ENCODE measurements around the gene KRTAP10-3.

Gene KRTAP10-3

DNA sequence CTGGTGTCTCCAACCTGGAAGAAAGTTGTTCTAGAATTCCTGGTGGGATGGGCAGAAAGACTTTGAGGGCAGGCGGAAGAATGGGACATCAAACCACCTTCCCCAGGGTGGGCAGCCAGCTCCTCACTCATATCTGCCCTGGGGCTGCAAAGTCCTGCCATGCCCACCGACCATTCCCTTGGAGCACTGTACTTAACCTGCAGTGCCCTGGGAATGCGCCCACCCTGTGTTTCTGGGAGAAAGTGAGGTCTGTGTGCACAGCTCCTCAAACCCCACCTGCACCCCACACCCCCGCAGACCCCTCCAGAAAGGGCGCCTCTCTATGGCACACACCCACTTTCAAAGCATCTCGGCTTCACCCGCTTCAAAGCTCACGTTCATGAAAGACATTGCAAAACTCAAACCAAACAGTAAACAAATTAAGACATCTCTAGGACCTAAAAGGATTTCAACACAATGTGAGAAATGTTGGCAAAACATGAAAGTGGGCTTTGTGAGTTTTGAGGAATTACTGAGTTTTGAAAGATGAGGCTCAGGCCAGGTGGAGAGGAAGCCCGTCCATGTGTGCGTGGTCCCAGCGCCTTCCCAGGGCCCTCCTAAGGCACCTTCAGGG lies 43.7 kb downstream of the KRTAP10-3 start:
- no peak for DNase-seq

DNA sequence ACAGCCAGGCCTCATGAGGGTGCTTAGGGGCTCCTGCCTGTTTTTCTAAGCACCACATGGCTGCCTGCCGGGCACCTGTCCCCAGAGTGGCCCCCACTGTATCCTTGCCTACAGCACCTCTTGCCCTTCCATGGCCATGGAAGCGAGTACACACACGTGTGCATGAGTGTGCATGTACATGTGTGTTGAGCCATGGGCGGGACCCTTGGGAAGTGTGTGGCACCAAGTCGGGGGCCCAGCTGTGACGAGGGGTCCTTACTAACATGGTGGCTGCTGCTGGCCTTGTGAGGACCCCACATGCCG lies 44.4 kb downstream of the KRTAP10-3 start:
- no peak for DNase-seq

DNA sequence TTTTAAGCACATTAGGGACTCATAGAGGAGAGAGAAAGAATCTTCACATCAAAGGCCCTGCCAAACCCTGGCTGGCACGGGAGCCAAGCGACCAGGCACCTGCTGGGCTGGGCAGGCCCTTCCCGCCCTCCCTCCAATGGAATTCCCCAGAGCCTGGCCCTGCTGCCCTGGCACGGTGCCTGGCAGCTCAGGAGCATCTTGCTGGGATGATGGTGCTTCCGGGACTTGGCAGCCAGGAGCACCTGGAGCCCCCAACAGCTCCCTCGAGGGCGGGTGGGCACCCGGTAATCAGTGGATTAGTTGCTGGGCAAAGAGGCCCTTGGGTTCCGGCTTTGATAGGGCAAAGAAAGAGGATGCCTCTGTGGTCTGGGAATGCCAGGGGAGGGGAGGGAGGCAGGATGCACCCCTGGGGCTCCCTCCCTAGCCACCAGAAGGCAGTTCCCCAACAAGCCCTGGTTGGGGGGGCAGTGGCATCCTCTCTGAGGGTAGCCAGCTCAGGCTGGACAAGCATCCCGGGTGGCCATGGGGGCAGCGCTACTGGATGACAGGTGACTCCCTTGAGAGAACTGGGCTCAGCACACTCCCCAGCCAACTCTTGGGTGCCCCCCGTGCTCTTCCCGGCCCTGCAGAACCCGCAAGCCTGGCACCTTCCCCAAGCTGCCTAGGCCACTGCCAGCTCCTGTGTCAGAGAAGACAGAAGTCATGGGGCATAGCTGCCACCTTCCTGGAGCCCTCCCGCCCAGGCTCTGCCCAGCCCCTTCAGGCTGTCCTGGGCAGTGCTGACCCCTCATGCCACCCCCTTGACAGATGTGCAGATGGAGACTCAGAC lies 45.0 kb downstream of the KRTAP10-3 start:
- no peak for DNase-seq

DNA sequence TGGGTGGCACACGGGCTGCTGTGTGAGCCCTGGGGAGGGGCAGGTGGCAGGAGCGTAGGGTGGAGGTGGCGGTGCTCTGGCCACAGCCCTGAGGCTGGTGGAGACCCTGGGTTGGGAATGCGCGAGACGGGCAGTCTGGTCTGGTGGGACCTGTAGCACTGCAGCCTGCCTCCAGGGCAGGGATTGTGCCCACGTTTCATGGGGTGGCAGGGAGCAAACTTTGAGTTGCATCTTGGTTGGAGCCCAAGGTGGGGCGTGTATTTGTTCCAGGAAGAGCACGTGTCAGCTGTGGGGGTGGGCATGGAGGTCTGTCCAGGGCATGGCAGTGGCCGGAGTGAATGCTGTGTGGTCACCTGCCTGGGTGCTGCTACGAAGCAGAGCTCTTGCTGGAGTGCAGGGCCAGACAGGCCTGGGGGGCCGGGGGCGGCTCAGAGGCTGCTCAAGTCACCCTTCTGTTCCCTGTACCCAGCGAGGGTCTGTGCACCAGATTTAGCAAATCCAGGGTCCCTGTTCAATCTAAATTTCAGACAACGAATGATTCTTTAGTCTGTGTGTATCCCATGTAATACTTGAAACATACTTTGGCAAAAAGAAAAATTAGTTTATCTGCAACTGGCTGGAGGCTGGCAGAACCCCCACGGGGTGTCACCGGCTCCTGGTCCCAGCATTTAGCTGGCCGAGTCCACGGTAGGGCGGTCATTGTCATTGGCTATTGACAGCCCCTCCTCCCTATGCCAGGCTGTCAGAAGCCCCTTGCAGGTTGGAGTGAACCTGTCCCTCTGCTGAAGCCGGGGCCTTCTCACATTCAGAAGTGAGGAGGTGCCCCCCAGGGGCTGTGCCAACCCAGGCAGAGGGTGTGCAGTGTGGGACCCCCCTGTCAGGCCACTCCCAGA lies 45.9 kb downstream of the KRTAP10-3 start:
- DNase-seq, result no peak

DNA sequence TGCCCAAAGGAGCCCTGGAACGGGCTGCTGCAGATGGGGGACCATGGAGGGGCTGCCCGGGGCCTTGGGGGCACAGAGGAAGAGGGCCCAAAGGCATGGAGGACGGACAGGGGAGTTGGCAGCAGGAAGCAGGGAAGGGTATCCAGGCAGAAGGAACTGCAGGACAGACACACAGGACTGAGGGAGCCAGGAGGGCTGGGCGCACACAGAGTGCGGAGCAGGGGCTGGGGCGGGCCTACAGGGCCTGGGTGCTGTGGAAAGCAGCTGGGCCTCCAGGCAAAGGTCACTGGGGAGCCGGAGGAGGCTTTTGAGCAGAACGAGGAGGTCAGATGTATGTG lies 46.7 kb downstream of the KRTAP10-3 start:
- DNase-seq, result no peak

DNA sequence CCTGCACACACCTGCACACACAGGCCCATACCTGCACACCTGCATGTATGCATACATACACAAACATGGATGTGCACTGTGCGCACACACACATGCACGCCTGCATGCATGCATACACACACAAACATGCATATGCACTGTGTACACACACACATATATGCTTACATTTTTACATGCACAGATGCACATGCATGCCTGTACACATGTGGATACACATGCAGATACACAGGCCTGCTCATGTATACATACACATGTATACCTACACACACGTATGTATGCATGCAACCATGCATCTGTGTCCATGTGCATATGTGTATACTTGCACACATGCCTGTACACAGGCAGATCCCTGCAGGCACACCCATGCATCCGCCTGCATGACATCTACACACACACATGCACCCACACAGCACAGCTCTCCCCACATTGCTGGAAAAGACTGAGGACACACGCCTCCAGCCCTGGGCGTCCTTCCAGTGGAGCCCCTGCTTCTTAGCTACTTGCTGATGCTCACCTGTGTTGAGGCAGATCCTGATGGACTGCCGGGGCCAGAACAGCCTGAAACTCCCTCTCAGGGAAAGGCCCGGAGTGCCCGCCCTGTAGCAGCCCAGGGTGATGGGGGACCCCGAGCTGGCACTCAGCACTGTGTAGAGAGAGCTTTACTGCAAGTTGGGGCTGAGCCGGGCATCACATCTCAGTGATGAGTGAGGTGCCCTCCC lies 47.2 kb downstream of the KRTAP10-3 start:
- DNase-seq, result no peak

DNA sequence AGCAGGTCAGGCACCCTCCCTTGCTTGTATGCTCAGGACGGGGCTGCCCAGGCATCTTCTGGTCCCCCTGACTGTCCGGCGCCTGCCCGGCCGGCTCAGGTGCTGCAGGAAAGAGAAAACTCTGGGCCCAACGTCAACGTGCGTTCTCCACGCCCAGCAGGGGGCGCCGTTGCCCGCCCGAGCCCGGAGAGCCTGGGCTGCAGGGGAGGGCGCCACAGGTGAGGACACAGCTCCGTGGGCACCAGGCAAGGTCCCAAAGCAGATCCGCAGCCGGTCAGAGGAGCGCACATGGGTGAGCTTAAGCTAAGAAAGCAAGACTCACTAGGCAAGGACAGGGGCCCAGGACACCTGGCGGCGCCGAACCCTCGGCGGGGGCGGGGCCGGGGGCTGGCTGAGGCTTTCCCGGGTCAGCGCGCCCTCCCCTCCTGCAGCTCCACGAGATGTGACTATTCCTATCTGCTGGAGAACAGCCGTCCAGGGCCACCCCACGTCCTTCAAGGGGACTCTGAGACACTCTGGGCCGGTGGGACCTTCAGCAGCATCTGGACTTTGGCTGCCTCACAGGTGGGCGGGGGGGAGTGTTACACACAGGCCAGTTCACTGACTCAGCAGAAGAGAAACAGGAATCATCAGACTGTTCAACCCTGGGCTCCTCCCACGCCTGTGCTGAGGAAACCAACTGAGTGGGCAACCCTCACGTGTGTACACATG lies 47.9 kb downstream of the KRTAP10-3 start:
- DNase-seq, result peak; percentile 80

DNA sequence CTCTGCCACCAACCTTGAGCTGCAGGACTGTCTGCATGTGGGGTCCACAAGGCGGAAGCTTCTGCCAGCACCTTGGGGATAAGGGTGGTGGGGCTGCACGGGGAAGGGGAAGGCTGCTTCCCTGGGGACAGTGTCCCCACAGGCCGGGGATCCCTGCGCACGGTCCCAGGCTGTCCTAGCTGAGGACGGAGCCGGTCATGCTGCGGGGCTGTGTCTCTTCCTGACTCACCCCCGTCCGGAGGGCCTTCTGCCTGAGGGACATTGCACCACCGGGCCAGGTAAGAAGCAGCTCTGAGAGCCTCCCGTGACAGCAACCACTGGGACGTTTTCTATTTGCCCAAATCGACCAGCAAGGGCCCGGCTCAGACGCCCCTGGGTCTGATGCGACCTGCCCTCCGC lies 48.5 kb downstream of the KRTAP10-3 start:
- no peak for DNase-seq

DNA sequence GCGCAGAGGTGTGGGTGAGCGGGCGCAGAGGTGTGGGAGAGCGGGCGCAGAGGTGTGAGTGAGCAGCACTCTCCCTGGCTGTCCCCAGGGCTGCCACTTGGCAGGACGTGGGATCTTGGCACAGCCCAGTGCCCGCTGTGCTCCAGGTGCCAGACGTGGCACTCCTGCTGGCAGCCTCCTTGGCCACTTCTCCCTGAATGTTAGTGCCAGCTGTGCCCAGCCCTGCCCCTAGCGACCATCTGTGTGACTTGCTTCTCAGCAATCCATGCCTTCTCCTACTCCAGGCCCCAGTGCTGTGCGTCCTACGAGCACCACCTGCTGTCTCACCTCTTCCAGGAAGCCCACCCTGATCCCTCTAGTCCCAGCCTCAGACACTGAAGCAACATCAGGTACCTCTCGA lies 49.1 kb downstream of the KRTAP10-3 start:
- peak; percentile 79 for DNase-seq

DNA sequence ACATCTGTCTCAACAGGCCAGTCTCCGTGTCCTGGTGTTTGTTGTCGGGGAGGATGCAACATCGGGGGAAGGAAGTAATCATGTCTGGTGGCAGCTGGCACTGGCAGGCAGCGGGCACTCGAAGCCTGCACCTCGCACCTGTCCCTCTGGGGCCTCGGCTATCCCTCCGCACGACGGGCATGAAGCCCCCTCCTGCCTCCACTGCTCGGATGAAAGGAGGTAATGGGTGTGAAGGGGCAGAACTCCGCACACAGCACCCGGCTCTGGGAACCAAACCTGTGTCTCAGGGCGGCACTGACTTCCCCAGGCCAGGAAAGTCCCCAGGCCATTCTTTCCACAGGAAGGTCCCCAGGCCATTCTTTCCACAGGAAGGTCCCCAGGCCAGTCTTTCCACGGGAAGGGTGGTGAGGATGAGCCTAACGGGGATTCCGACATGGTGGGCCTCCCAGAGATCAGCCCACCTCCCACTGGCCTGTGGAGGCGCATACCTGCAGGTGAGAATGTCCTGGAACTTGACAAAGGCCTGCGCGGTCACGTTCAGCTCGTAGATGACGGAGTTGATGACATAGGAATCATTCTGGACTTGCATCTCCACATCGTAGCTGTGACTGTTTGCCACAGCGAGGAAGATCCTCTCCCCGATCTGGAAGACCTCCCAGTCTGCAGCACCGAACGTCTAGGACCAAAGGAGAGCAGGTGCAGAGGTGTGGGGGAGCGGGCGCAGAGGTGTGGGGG lies 49.7 kb downstream of the KRTAP10-3 start:
- no peak for DNase-seq

DNA sequence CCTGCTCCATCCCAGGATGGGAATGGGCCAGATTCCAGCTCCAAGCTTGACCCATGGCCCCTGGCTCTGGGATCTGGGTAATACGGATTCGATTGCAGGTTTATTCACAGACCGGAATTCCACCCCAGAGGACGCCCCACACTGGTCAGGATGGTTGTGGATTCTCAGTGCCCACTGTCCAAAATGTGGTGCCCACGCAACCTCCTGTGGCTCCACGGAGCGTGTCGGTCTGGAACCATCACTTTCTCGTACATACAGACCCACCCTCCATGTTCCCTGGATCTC lies 50.2 kb downstream of the KRTAP10-3 start:
- no peak for DNase-seq

Measured in 8988T (cell line).